Duodenal mucosa (tissue), 2 donors: ENCODE data around the gene COPG1.

ENCODE experiments used
- H3K27ac ChIP-seq: one replicate; pipeline ENCODE4 v1.7.0; 2013; ENCODE audit warnings: low read depth, low read length
- H3K27me3 ChIP-seq, 2 donors: one replicate each; pipeline ENCODE4 v1.7.0; 2013; ENCODE audit warnings: low read length in 2 of 2, control low read depth in 1 of 2; ENCODE audit not compliant: insufficient read depth in 2 of 2, control insufficient read depth in 1 of 2
- H3K36me3 ChIP-seq, 2 donors: one replicate each; pipeline ENCODE4 v1.7.0; 2013; ENCODE audit warnings: low read length in 2 of 2, control low read depth in 1 of 2; ENCODE audit not compliant: insufficient read depth in 2 of 2, control insufficient read depth in 1 of 2
- H3K4me1 ChIP-seq, 2 donors: one replicate each; pipeline ENCODE4 v1.7.0; 2013; ENCODE audit warnings: low read length in 2 of 2, control low read depth in 1 of 2; ENCODE audit not compliant: insufficient read depth in 2 of 2, control insufficient read depth in 1 of 2
- H3K4me3 ChIP-seq, 2 donors: one replicate each; pipeline ENCODE4 v1.7.0; 2013; ENCODE audit warnings: low read length in 2 of 2, low read depth in 1 of 2
- H3K9ac ChIP-seq, 2 donors: one replicate each; pipeline ENCODE4 v1.7.0; 2013; ENCODE audit warnings: low read length in 2 of 2, low read depth in 1 of 2
- H3K9me3 ChIP-seq, 2 donors: one replicate each; pipeline ENCODE4 v1.7.0; 2013; ENCODE audit warnings: low read length in 2 of 2, control low read depth in 1 of 2; ENCODE audit not compliant: control insufficient read depth in 1 of 2

COPG1 gene

GRCh38 chr3:129313415-129313664, 63.9 kb downstream of the COPG1 start:
- Histone ChIP-seq H3K36me3 (no peaks in the 10 kb centered on the region), H3K27ac (no peak overlapping the region), H3K4me1 (peaks cover 31 to 35% of the 10 kb centered on the region in 2 donors), H3K27me3 (no peaks in the 10 kb centered on the region), H3K4me3 (no peak overlapping the region), H3K9me3 (no peaks in the 10 kb centered on the region), H3K9ac (no peak overlapping the region)

- H3K36me3 ChIP-seq: no peaks in the 10 kb centered on the region
- H3K9me3 ChIP-seq: no peaks in the 10 kb centered on the region
- peak overlapping the region; percentile 87 to 92 for H3K4me3 ChIP-seq
- peak overlapping the region; percentile 80 to 91 for H3K9ac ChIP-seq
- H3K27me3 ChIP-seq: no peaks in the 10 kb centered on the region
- peaks cover 31 to 36% of the 10 kb centered on the region in 2 donors for H3K4me1 ChIP-seq
- H3K27ac ChIP-seq: peak overlapping the region; percentile 8
Measured at GRCh38 chr3:129313665-129314385, 64.4 kb downstream of the COPG1 start.

GRCh38 chr3:129314386-129315222, 65.2 kb downstream of the COPG1 start:
- H3K9me3 ChIP-seq: no peaks in the 10 kb centered on the region
- H3K9ac ChIP-seq: peak overlapping the region; percentile 80 to 91
- peaks cover 31 to 36% of the 10 kb centered on the region in 2 donors for H3K4me1 ChIP-seq
- no peaks in the 10 kb centered on the region for H3K27me3 ChIP-seq
- no peaks in the 10 kb centered on the region for H3K36me3 ChIP-seq
- H3K4me3 ChIP-seq: peak overlapping the region; percentile 87 to 92
- H3K27ac ChIP-seq: peak overlapping the region; percentile 52

DNA sequence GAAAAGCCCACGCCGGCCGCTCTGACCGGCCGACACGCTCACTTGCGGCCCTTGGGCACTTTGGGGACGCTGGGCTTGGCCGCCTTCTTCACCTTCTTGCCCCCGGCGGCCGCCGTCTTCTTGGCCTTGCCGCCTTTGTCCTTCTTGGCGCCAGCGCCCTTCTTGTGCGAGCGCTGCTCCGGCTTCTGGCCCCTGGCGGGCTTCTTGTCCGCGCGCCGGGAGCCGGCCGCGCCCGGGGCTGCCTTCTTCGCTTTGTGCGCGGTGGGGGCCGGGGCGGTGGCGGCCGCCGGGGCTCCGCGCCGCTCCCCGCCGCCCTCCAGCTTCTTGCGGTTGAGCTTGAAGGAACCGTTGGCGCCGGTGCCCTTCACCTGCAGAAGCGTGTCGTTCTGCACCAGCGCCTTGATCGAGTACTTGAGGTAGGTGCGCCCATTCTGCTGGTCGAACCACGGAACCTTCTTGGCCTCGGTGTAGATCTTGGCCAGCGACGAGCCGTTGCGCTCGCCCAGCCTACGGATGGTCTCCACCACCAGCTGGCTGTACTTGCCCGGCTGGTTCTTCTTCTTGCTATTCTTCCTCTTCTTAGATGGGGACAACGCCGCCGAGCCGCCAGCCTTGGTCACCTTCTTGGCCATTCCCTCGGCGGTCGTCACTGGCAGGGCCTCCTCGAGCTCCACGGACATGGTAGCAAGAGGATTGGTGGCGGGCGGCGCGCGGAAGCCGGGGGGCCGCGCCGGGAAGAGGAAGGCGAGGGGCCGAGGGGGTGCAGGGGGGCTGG, 66.0 kb downstream of the COPG1 start:
- no peaks in the 10 kb centered on the region for H3K27me3 ChIP-seq
- peaks cover 26 to 36% of the 10 kb centered on the region in 2 donors for H3K4me1 ChIP-seq
- no peaks in the 10 kb centered on the region for H3K36me3 ChIP-seq
- peak overlapping the region; percentile 87 to 92 for H3K4me3 ChIP-seq
- peak overlapping the region; percentile 80 to 91 for H3K9ac ChIP-seq
- H3K27ac ChIP-seq: peak overlapping the region; percentile 52
- H3K9me3 ChIP-seq: no peaks in the 10 kb centered on the region

GRCh38 chr3:129315998-129316247, 66.5 kb downstream of the COPG1 start:
- peak overlapping the region; percentile 57 to 80 for H3K9ac ChIP-seq
- H3K4me3 ChIP-seq: peak overlapping the region; percentile 77 to 87
- H3K27me3 ChIP-seq: no peaks in the 10 kb centered on the region
- no peaks in the 10 kb centered on the region for H3K9me3 ChIP-seq
- peak overlapping the region; percentile 52 for H3K27ac ChIP-seq
- peaks cover 21 to 32% of the 10 kb centered on the region in 2 donors for H3K4me1 ChIP-seq
- H3K36me3 ChIP-seq: no peaks in the 10 kb centered on the region

GRCh38 chr3:129316248-129317013, 67.0 kb downstream of the COPG1 start:
- Histone ChIP-seq H3K27me3 (no peaks in the 10 kb centered on the region), H3K36me3 (peaks cover 0 to 4% of the 10 kb centered on the region in 2 donors), H3K4me1 (peaks cover 20 to 32% of the 10 kb centered on the region in 2 donors), H3K4me3 (peak overlapping the region; percentile 68 to 77), H3K9me3 (no peaks in the 10 kb centered on the region), H3K27ac (peak overlapping the region; percentile 48), H3K9ac (peak overlapping the region; percentile 57 to 80)

DNA sequence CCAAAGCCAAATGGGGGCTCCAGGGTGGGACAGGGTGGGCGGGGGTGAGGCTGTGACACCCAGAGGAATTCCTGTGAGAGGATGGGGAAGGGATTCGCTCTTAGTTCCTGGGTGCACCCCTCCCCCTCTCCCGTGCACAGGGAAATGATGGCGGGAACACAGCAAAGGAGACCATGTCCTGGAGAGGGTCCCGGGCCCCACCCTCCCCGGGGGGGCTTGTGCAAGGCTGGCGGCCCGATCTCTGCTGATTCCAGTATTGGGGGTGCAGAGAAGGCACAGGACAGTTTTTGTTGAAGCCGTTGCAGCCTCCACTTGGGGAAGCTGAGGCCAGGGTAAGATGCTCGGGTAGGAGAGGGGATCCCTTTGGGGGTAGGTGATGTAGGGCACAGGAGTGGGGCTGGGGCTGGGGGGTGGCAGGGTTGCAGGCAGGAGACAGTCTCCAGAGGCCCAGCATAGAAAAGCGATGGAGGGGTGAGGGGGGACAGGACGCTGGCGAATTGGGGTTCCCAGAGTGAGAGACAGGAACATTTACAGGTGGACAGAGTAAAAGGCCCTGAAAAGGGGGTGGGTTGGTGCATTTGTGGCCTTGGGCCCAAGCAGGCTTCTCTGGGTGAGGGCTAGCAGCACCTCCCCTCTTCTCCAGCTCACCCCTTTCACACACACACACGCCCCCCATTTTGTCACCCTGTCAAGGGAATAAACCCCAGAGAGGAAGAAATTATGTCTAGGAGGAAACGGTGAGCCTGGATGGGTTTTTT, 67.8 kb downstream of the COPG1 start:
- H3K36me3 ChIP-seq: peaks cover 0 to 7% of the 10 kb centered on the region in 2 donors
- H3K4me3 ChIP-seq: peak overlapping the region; percentile 68 to 77
- peak overlapping the region; percentile 57 to 80 for H3K9ac ChIP-seq
- H3K27me3 ChIP-seq: no peaks in the 10 kb centered on the region
- no peak overlapping the region for H3K27ac ChIP-seq
- no peaks in the 10 kb centered on the region for H3K9me3 ChIP-seq
- peaks cover 20 to 32% of the 10 kb centered on the region in 2 donors for H3K4me1 ChIP-seq

GRCh38 chr3:129317848-129318247, 68.4 kb downstream of the COPG1 start:
- Histone ChIP-seq H3K36me3 (peaks cover 0 to 7% of the 10 kb centered on the region in 2 donors), H3K27ac (no peak overlapping the region), H3K9ac (no peak overlapping the region), H3K9me3 (no peaks in the 10 kb centered on the region), H3K4me3 (no peak overlapping the region), H3K27me3 (no peaks in the 10 kb centered on the region), H3K4me1 (peaks cover 20 to 32% of the 10 kb centered on the region in 2 donors)

GRCh38 chr3:129318921-129319320, 69.5 kb downstream of the COPG1 start:
- H3K27me3 ChIP-seq: no peaks in the 10 kb centered on the region
- peaks cover 0 to 7% of the 10 kb centered on the region in 2 donors for H3K36me3 ChIP-seq
- no peaks in the 10 kb centered on the region for H3K9me3 ChIP-seq
- H3K4me3 ChIP-seq: no peak overlapping the region
- H3K9ac ChIP-seq: no peak overlapping the region
- no peak overlapping the region for H3K27ac ChIP-seq
- peaks cover 15 to 26% of the 10 kb centered on the region in 2 donors for H3K4me1 ChIP-seq
